A549 (cell line): Measurements from ENCODE around the gene ATP6V1G2.

Experiments
- CTCF ChIP-seq: fragments of >200 bp; sonication (Bioruptor Twin); formaldehyde crosslinking; IDR thresholded peaks from 3 replicates; pipeline ENCODE4 v1.5.1; 2016
- JUN ChIP-seq, 2 experiments: fragments of >200 bp; sonication (Bioruptor Twin); formaldehyde crosslinking; IDR thresholded peaks; 2 replicates in 1 of 2; 3 replicates in 1 of 2; pipeline ENCODE4 v1.6.1; 2016 to 2017
- NFE2L2 ChIP-seq: fragments of 150-350 bp; conservative IDR thresholded peaks from 2 replicates; pipeline ENCODE4 v1.6.1; 2014; ENCODE audit warnings: low read length
- POLR2A ChIP-seq: IDR thresholded peaks from 2 replicates; pipeline ENCODE4 v1.6.1; 2012; ENCODE audit warnings: mild to moderate bottlenecking, low read length

- TF ChIP-seq NFE2L2 (no peak), JUN (IDR thresholded peaks at IDR 0.05) (no peak), CTCF (no peak), POLR2A (no peak)
Measured at GRCh38 chr6:31567531-31568370, 21.3 kb upstream of the ATP6V1G2 start.
